GM20000 (cell line): ENCODE data around the gene C1QTNF9.

Experiments used
- DNase-seq: peaks from one replicate; pipeline ENCODE4 v3.0.0; 2012; ENCODE audit warnings: low spot score
- CTCF ChIP-seq: IDR thresholded peaks from 2 replicates; pipeline ENCODE4 v1.5.1; 2012; ENCODE audit warnings: mild to moderate bottlenecking, control low read depth; ENCODE audit errors: extremely low read depth, missing control alignments

Gene C1QTNF9

GRCh38 chr13:24270639-24271141 is 38.7 kb upstream of the C1QTNF9 start:
- DNase-seq = peak; percentile 60
- TF ChIP-seq CTCF = no peak

DNA sequence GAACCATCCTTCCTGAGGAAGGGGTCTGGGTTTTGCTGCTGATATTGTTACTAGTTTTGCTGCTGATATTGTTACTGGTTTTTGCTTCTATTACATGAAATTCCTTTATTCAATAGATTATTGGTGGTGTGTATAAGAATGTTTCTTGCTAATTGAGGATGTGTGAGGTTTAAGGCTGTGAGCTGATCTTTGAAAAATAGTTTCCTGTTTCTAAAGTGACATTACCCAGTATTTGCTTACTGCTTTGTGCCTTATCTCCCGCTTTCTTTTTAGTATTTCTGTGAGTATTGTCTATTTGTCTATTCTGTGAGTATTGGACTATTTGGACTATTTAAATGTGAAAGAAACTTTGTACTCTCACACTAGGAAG is 38.2 kb upstream of the C1QTNF9 start:
- DNase-seq = no peak
- no peak for TF ChIP-seq CTCF

DNA sequence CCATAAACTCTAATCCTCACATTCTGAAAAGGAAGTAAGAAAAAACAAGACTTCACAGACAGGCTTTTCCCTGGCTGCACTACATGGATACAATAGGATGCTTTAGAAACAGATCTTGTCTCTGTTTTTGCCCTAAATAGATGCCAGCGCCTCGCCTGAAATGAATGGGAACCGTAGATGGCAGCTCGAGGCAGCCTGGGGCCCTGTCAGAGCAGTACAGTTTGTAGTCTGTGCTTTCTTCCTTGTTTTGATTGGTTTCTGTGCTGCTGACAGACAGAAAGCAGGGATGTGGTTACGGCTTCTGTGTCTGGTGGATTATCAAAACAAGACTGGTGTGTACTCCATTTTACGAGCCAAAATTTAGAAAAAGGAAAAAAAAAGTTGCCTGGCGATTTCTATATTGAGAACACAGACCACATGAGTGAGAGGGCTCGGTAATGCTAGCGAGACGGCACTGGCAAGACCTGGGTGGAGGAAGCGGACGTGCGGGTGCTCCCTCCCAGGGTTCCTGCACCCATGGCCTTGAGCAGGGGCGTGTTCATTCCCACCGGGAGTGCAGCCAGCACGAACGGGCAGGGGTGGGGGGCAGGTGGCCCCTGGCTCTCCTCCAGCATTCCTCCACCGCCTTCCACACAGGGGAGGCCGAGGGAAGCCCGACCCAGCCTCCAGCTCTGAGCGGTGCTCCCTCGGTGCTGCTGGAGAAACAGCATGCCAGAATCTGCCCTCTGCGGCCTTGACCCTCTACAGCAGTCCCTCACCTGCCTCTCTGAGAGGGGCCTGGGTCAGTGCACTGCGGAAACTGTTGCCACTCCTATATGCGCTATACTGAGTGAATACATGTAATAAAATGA is 37.6 kb upstream of the C1QTNF9 start:
- peak; percentile 65 for DNase-seq
- no peak for TF ChIP-seq CTCF

- TF ChIP-seq CTCF = no peak
- DNase-seq = no peak
Measured at GRCh38 chr13:24272452-24273161, 36.8 kb upstream of the C1QTNF9 start.

GRCh38 chr13:24273926-24274325 is 35.5 kb upstream of the C1QTNF9 start:
- DNase-seq = no peak
- TF ChIP-seq CTCF = no peak

DNA sequence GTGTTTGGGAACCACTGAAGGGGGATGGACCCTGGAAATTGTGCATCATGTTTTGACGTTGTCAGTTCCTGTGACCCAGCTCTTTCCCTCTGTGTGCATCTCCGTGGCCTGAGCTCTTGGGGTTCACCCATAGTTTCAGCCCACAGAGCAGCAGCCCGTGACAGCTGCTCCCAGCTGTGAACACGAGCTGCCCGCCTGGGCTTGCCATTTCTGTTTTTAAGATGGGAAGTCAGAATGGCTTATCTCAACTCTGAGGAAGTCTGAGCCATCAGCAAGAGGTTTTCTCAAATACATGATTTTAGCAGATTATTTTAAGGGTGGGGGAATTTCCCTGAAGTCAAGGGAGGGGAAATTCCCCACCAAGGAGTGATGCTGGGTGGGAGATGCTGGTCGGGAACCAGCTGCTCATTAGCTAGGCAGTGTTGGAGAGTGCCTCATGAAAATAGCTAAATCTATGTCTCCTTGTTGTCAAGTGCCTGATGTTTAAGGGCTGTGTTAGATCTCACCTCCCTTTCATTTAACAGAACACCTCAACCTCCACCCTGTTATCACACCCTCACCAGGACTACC is 34.8 kb upstream of the C1QTNF9 start:
- no peak for TF ChIP-seq CTCF
- DNase-seq = peak; percentile 77

DNA sequence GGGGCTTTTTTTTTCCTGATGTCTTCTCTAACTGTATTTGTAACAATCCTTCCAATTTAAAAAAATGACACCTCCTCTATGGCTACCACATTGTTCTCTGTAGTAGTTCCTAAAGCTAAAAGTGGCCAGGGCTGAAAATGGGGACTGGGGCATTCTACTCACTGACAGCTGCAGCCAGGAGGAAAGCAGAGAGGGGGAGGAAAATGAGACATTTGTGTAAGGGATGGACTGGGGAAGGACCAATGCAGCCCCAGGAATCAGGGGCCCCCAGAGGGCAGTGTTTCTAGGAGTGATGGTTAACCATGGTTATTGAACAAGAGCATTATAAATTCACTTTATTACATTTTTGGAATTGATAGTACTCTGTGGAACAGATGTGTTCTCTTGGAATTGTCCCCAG is 34.3 kb upstream of the C1QTNF9 start:
- TF ChIP-seq CTCF = no peak
- DNase-seq = no peak
